Body of pancreas (tissue), 4 donors: ENCODE measurements around the gene ADGRB3.

Experiments used
- POLR2A ChIP-seq, 3 donors: fragments of 450-650 bp; IDR thresholded peaks; one replicate each; pipeline ENCODE4 v1.6.1; 2016; ENCODE audit warnings: antibody characterized with exemption in 3 of 3, mild to moderate bottlenecking in 2 of 3
- TF ChIP-seq, protein P1 (sequence below), 7 experiments: fragments of 450-650 bp in 4 of 7; fragments of 200-600 bp in 3 of 7; sonication (generic) in 3 of 7; IDR thresholded peaks; one replicate each; pipeline ENCODE4 v1.5.1; 2016 to 2019; ENCODE audit warnings: antibody characterized with exemption in 7 of 7

DNA sequence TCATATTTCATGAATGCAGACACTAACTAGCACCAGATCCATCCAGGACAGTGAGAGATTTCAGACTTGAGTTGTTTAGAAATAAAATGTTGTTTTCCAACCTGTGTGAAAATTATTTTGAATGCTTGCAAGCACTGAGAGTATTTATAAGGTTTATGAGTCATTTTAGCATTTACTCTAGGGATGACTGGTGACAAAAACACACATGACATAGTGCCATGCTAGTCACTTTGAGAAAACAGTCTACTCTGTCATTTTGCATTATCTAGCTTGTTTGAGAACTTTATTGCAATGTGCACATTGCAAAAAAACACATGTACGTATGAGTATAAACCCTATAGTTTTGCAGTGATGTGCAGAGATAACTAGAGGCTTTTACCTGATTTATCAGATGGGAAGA, 705.1 kb downstream of the ADGRB3 start:
- TF ChIP-seq, protein P1, sequence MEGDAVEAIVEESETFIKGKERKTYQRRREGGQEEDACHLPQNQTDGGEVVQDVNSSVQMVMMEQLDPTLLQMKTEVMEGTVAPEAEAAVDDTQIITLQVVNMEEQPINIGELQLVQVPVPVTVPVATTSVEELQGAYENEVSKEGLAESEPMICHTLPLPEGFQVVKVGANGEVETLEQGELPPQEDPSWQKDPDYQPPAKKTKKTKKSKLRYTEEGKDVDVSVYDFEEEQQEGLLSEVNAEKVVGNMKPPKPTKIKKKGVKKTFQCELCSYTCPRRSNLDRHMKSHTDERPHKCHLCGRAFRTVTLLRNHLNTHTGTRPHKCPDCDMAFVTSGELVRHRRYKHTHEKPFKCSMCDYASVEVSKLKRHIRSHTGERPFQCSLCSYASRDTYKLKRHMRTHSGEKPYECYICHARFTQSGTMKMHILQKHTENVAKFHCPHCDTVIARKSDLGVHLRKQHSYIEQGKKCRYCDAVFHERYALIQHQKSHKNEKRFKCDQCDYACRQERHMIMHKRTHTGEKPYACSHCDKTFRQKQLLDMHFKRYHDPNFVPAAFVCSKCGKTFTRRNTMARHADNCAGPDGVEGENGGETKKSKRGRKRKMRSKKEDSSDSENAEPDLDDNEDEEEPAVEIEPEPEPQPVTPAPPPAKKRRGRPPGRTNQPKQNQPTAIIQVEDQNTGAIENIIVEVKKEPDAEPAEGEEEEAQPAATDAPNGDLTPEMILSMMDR (IDR thresholded peaks at IDR 0.05), result no peak
- TF ChIP-seq POLR2A (IDR thresholded peaks at IDR 0.05), result no peak
